ENCODE results near the gene FUT8.

FUT8 gene

DNA sequence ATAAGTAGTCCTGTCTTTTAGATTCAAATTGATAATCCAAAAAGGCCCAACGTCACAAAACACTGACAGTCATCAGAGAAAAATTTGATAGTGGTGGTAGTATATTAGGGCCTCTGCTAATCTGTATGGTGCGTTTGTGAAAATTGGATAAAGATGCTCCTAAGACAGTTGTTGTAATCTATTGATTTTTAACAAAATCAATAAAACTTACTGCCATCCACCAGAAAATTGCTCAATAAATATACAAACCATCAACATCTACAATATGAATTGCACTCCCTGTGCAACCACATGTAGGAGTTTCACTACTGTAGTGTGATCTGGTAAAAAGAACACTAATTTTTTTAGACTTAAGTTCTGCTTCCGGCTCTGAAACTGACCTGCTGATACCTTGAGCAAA lies 336.8 kb downstream of the FUT8 start:
- TF ChIP-seq, protein P1, sequence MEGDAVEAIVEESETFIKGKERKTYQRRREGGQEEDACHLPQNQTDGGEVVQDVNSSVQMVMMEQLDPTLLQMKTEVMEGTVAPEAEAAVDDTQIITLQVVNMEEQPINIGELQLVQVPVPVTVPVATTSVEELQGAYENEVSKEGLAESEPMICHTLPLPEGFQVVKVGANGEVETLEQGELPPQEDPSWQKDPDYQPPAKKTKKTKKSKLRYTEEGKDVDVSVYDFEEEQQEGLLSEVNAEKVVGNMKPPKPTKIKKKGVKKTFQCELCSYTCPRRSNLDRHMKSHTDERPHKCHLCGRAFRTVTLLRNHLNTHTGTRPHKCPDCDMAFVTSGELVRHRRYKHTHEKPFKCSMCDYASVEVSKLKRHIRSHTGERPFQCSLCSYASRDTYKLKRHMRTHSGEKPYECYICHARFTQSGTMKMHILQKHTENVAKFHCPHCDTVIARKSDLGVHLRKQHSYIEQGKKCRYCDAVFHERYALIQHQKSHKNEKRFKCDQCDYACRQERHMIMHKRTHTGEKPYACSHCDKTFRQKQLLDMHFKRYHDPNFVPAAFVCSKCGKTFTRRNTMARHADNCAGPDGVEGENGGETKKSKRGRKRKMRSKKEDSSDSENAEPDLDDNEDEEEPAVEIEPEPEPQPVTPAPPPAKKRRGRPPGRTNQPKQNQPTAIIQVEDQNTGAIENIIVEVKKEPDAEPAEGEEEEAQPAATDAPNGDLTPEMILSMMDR (IDR thresholded peaks at IDR 0.05; ENCODE audit: low read depth, low read length), result no peak

DNA sequence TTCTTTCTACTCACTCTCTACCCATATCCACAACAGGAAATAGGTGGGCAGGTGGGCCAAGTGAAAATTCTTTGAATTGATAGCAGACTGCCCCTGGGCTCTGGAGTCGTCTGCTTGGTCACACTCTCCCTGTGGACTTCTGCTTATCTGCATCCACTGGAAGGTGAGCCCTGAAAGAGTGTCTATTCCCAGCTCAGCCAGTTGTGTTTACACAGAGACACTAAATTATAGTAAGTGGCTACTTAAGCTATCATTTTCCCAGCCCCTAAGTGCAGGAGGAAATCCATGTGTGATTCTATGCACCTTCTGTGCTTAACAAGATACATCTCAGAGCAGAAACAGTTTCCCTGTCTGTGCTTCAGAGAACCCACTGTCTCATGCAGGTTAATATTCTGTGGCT lies 338.4 kb downstream of the FUT8 start:
- TF ChIP-seq, protein P1 (IDR thresholded peaks at IDR 0.05; ENCODE audit: low read depth, low read length), result no peak
- H3K4me3 ChIP-seq (ENCODE audit: low read depth, low read length), result no peak overlapping the region

More for the DNA sequence above, 336.8 kb downstream of the FUT8 start:
- H3K4me3 ChIP-seq (ENCODE audit: low read depth, low read length), result no peak overlapping the region

DNA sequence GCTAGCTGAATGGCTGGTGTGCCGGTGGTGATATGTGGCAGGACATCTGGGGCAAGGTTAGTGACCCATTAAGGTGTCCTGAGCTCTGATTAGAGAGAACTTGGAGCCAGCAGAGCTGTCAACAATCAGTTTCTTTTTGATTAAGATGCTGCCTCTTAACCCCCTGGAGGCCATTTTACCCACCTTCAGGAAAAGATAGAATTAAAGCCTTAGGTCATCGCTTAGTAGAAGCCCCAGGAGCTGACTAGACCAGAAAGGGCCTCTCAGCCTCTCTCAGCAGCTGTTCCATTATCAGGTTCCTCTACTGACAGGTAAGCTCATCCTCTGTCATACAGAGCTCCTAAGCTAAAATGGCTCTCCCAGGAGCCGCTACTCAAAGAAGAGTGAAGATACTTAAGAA lies 339.0 kb downstream of the FUT8 start:
- H3K4me3 ChIP-seq (ENCODE audit: low read depth, low read length), result no peak overlapping the region
- TF ChIP-seq, protein P1 (IDR thresholded peaks at IDR 0.05; ENCODE audit: low read depth, low read length), result no peak

DNA sequence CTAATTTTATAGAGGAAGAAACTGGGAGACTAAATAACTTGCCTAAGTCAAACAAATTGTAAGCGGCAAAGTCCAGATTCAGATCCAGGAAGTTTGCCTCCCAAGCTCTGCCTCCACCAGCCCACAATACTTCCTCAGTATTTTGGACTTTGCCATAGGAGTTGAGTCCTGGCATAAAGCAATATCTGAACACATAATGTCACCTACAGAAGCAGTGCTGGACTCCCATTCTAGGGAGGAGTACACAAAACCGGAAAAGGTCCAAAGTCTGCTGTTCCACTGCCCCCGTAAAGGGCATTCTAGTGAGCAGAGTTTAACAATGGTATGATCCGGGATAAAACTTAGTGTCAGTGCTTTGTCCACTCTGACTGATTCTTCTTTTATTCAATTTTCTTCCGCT lies 340.5 kb downstream of the FUT8 start:
- H3K4me3 ChIP-seq (ENCODE audit: low read depth, low read length), result no peak overlapping the region
- TF ChIP-seq, protein P1 (IDR thresholded peaks at IDR 0.05; ENCODE audit: low read depth, low read length), result no peak

DNA sequence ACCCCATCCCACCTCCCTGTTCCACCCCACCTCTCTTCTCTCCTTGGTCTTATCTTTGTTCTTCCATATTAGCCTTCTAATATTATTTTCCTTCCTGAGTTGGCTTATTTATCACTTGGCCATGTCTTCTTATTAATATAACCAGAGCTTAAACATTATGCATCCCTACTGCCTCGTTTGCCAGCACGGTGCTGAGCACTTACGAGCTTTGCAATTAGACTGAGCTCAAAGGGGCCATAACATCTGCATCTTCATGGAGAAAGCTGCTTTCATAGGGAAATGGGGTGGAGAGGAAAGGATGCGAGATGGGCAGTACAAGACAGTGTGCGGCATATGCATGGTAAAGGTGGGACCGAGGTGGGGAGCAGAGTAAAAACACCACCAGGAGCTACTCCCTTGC lies 342.8 kb downstream of the FUT8 start:
- TF ChIP-seq, protein P1 (IDR thresholded peaks at IDR 0.05; ENCODE audit: low read depth, low read length), result no peak
- no peak overlapping the region for H3K4me3 ChIP-seq (ENCODE audit: low read depth, low read length)

DNA sequence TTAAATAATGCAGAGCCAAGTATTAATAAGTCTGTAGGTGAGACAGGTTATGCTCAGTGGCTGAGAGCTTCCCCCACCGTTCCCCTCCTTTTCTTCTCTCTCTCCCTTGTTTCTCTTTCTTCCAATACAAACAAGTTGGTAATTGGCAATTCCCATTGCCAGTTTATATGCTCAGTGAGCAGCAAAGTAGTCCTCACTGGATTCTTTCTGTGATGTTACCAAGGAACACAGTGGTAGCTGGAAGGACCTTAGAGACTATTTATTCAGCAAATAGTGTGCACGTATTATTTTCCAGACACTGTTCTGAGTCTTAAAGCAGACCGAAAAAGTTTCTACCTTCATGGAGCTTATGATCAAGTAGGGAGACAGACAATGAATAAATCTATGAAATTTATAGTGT lies 344.4 kb downstream of the FUT8 start:
- H3K4me3 ChIP-seq (ENCODE audit: low read depth, low read length), result no peak overlapping the region
- TF ChIP-seq, protein P1 (IDR thresholded peaks at IDR 0.05; ENCODE audit: low read depth, low read length), result no peak

DNA sequence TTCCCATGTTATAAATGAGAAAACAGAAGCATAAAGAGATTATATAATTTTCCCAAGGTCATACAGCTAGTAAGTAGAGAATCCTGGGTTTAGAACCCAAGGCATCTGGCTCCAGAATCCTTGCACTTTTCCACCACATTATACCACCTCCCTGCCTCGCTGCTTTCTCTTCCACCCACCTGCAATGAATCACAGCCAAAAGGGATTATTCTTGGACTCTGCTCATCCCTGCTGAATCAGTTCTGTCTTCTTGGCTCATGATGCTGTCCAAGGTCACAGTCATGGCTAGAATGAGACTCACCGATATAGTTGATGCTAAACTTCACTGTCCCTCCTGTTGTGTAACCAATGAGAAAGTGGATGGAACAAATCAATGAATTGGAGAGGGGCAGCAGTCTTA lies 356.6 kb downstream of the FUT8 start:
- no peak overlapping the region for H3K4me3 ChIP-seq (ENCODE audit: low read depth, low read length)
- TF ChIP-seq, protein P1 (IDR thresholded peaks at IDR 0.05; ENCODE audit: low read depth, low read length), result no peak

Measured in WI38 (cell line).